OCI-LY7 (cell line): ENCODE measurements around the gene SDE2. TPM values are rescaled to one million over a fixed set of nuclear protein-coding genes. Genes with fewer than 3 reads are reported as not detected.
"Not testable (repeated sequence)": the region's sequence is repeated elsewhere in the genome, so short reads cannot be mapped to it uniquely, and the experiment has no call there.

Experiments
- BruUV-seq: library from RNA; stranded (reverse); fragments of 400-500 nt; replicated peaks from 2 replicates; lab custom pipeline; 2021; lab: Mats Ljungman, UMichigan
- CTCF ChIA-PET: fragments of 300-600 bp; sonication (Branson Sonifier 250); formaldehyde crosslinking; loops from one replicate; lab custom pipeline; 2022; ENCODE audit warnings: antibody characterized with exemption; ENCODE audit not compliant: unreplicated experiment; lab: Charles Lee
- POLR2A ChIA-PET: fragments of 300-600 bp; sonication (Branson Sonifier 250); formaldehyde crosslinking; loops from one replicate; lab custom pipeline; 2022; ENCODE audit warnings: antibody characterized with exemption; lab: Charles Lee
- DNase-seq: peaks from one replicate; pipeline ENCODE4 v3.0.0-alpha.2; 2015; ENCODE audit warnings: low spot score
- H2AFZ ChIP-seq: fragments of 200-600 bp; sonication (generic), shearing (Covaris generic); 2 replicates; pipeline ENCODE4 v1.6.1; 2014; ENCODE audit warnings: mild to moderate bottlenecking, antibody characterized with exemption, low read length, moderate library complexity
- H3K27ac ChIP-seq: fragments of 200-600 bp; sonication (generic); 2 replicates; pipeline ENCODE4 v1.5.1; 2014; ENCODE audit warnings: mixed run types, low read depth, mild to moderate bottlenecking, moderate library complexity, low read length, inconsistent platforms; ENCODE audit not compliant: poor library complexity, severe bottlenecking
- H3K36me3 ChIP-seq: fragments of 200-600 bp; sonication (generic); 2 replicates; pipeline ENCODE4 v1.6.1; 2014; ENCODE audit warnings: mild to moderate bottlenecking, antibody characterized with exemption, low read length, moderate library complexity, mixed read lengths; ENCODE audit not compliant: insufficient read depth
- H3K4me1 ChIP-seq: fragments of 200-600 bp; sonication (generic); 2 replicates; pipeline ENCODE4 v1.5.1; 2014; ENCODE audit warnings: mild to moderate bottlenecking, low read length; ENCODE audit not compliant: insufficient read depth, poor library complexity, severe bottlenecking
- H3K4me2 ChIP-seq: fragments of 200-600 bp; sonication (generic); 2 replicates; pipeline ENCODE4 v1.6.1; 2014; ENCODE audit warnings: mild to moderate bottlenecking, low read length
- H3K4me3 ChIP-seq: fragments of 200-600 bp; sonication (generic); 2 replicates; pipeline ENCODE4 v1.5.1; 2014; ENCODE audit warnings: mild to moderate bottlenecking, low read depth, low read length; ENCODE audit not compliant: poor library complexity, severe bottlenecking
- H3K79me2 ChIP-seq: fragments of 200-600 bp; sonication (generic); 2 replicates; pipeline ENCODE4 v1.6.1; 2016; ENCODE audit warnings: low read depth, mild to moderate bottlenecking, low read length, moderate library complexity, mixed read lengths; ENCODE audit not compliant: insufficient read depth
- H3K9me2 ChIP-seq: fragments of 200-600 bp; sonication (generic); 2 replicates; pipeline ENCODE4 v1.6.1; 2016; ENCODE audit warnings: mild to moderate bottlenecking, low read length, mixed read lengths; ENCODE audit not compliant: insufficient read depth
- H3K9me3 ChIP-seq: fragments of 200-600 bp; sonication (generic); 2 replicates; pipeline ENCODE4 v1.6.1; 2014; ENCODE audit warnings: mild to moderate bottlenecking, mixed run types, low read length, mixed read lengths
- H4K20me1 ChIP-seq: fragments of 200-600 bp; sonication (generic); 2 replicates; pipeline ENCODE4 v1.6.1; 2014; ENCODE audit warnings: mild to moderate bottlenecking, antibody characterized with exemption, low read length, moderate library complexity, mixed read lengths; ENCODE audit not compliant: insufficient read depth
- CTCF ChIP-seq: fragments of 200-600 bp; sonication (generic); conservative IDR thresholded peaks from 2 replicates; pipeline ENCODE4 v1.5.1; 2014; ENCODE audit warnings: mild to moderate bottlenecking, antibody characterized with exemption, low read length, moderate library complexity, mixed read lengths
- EZH2phosphoT487 ChIP-seq: fragments of 200-600 bp; sonication (generic); IDR thresholded peaks from 2 replicates; pipeline ENCODE4 v1.6.1; 2018; ENCODE audit warnings: low read depth, borderline replicate concordance, mild to moderate bottlenecking, mixed run types, antibody characterized with exemption, low read length, moderate library complexity, mixed read lengths
- intact Hi-C: fragments of 100-400 bp; cut with micrococcal nuclease; formaldehyde crosslinking; loops from one replicate; pipeline ENCODE4 v1.10.0; 2022; ENCODE audit not compliant: unreplicated experiment
- total RNA-seq, 2 experiments: library from RNA; depleted of rRNA in 1 of 2; stranded (reverse); fragments of >200 nt in 1 of 2; shearing (Covaris generic) in 1 of 2; gene quantifications; 2 replicates each; pipeline ENCODE4 v1.2.3, GENCODE V29; 2014 to 2022

Gene SDE2
- total RNA-seq, 2 experiments from 2014 or later: 18.2 to 25.0 TPM

DNA sequence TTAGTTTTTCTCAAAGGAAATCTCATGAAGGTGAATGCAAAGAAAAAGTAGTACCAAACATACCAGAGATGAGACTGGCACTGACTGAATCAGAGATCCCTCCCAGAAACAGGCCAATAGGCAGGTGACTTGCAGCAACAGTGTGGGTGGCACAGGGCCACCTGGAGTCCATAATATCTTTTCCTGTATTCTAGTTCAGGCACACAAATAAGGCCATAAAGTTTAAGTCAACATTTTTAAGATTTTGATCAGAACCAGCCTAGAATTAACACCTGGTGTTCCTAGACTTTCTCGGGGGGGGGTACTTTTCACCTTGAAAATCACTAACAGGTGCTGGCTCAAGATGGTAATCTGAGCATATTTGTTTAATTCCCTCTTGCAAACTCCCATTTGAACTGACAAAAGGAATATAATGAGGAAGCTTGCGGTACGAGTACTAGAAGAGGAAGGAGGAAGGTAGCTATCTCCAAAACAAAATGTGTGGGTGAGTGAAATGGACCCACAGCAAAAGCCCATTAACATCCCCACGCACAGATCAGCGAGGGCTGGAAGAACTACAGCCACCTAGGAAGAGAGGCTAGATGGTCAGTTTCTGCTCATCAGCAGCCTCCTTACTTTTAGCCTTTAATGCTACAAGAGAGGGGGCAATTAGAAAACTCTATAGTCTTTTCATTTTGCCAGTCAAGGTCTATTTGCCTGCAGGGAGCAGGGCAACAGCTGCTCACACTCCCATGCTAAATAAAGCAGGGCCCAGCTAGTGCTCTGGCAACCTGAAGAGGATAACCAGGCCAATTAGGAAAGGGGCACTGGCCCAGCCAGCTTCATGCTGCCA, 18.9 kb downstream of the SDE2 start:
- H2AFZ ChIP-seq: no peak overlapping the region
- intact Hi-C loops: no loop called here
- no peak for TF ChIP-seq EZH2phosphoT487
- no peak for TF ChIP-seq CTCF
- H4K20me1 ChIP-seq: no peaks in the 10 kb centered on the region
- ChIA-PET POLR2A (interaction anchor here (0.8 to 1.3 kb wide), 2 partner anchors 10 to 191 kb away, joined by 4 to 6 read pairs; no protein-coding TSS in a partner anchor), CTCF (interaction anchor here (1.3 kb wide), 1 partner anchor 11 kb away, joined by 3 read pairs; no protein-coding TSS in a partner anchor)
- no TSS peak for BruUV-seq
- H3K9me3 ChIP-seq: peaks cover 20% of the 10 kb centered on the region
- H3K79me2 ChIP-seq: peaks cover 7% of the 10 kb centered on the region; the same call in 1 of the 2 replicates
- H3K4me2 ChIP-seq: no peak overlapping the region
- DNase-seq: no peak
- peaks cover 68% of the 10 kb centered on the region for H3K36me3 ChIP-seq
- H3K27ac ChIP-seq: no peak overlapping the region
- H3K4me1 ChIP-seq: peaks cover 19% of the 10 kb centered on the region
- H3K9me2 ChIP-seq: no peaks in the 10 kb centered on the region
- no peak overlapping the region for H3K4me3 ChIP-seq

- H3K79me2 ChIP-seq: no peaks in the 10 kb centered on the region
- peaks cover 60% of the 10 kb centered on the region for H3K36me3 ChIP-seq
- H3K4me1 ChIP-seq: peaks cover 19% of the 10 kb centered on the region
- DNase-seq: no peak
- BruUV-seq: no TSS peak
- intact Hi-C loops: loop anchor here (5.0 kb wide), 2 partner anchors 57 to 322 kb away; partner anchors contain the start of gene PYCR2
- H3K27ac ChIP-seq: no peak overlapping the region
- POLR2A ChIA-PET: interaction anchor here (0.5 to 1.0 kb wide), 5 partner anchors 12 to 410 kb away, joined by 3 to 5 read pairs (median 3); no protein-coding TSS in a partner anchor
- no peak overlapping the region for H3K4me3 ChIP-seq
- H2AFZ ChIP-seq: no peak overlapping the region
- CTCF ChIA-PET: no interaction called here
- no peak overlapping the region for H3K4me2 ChIP-seq
- TF ChIP-seq EZH2phosphoT487: no peak
- H4K20me1 ChIP-seq: no peaks in the 10 kb centered on the region
- peaks cover 20% of the 10 kb centered on the region for H3K9me3 ChIP-seq
- H3K9me2 ChIP-seq: no peaks in the 10 kb centered on the region
These were observed 19.7 kb downstream of the SDE2 start for GRCh38 chr1:225979421-225979820.

DNA sequence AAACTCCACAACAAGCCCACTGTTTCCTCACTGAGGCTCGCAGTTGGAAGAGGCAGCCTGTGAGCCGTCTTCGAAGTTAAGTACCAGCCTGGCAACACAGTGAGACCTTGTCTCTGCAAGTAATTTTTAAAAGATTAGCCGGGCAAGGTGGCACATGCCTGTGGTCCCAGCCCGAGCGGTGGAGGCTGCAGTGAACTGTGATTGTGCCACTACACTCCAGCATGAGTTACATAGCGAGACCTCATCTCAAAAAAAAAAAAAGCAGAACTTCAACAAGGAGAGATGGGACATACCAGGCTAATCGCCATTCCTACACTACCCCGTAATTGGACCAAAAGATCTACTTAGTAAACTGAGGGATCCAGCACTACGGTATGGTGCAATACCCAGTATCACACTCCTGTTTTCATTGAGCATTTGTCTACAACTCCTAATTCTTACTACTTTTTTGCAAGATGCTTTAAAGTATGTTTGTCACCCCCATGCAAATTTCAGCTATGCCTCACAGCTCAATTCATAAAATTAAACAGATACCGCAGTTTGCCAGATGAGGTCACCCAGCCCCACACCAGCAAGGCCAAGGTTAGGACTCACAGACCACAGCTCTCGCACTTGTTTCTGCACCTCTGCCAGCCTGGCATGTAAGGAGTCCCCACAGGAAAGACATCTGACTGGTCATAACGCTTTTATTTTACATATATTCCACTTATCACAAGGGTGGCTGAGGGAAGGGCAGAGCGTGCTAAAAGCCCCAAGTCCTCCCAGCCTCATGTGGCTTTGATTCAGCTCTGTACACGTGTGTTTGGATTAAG, 21.0 kb downstream of the SDE2 start:
- Histone ChIP-seq H3K9me3 (peaks cover 16% of the 10 kb centered on the region), H3K27ac (peak overlapping the region; percentile 24), H3K4me3 (no peak overlapping the region), H3K9me2 (no peaks in the 10 kb centered on the region), H3K4me1 (peaks cover 19% of the 10 kb centered on the region), H3K4me2 (peak overlapping the region; percentile 42; the same call in 1 of the 2 replicates), H3K36me3 (peaks cover 47% of the 10 kb centered on the region), H4K20me1 (no peaks in the 10 kb centered on the region), H3K79me2 (no peaks in the 10 kb centered on the region), H2AFZ (no peak overlapping the region)
- POLR2A ChIA-PET: interaction anchor here (0.6 to 1.2 kb wide), 7 partner anchors 10 to 627 kb away, joined by 3 to 9 read pairs (median 4); no protein-coding TSS in a partner anchor
- TF ChIP-seq CTCF (peak; percentile 52; the same call in 1 of the 2 replicates), EZH2phosphoT487 (no peak)
- BruUV-seq: no TSS peak
- CTCF ChIA-PET: no interaction called here
- intact Hi-C loops: loop anchor here (2.0 to 5.0 kb wide), 6 partner anchors 56 to 659 kb away; partner anchors contain the start of gene PYCR2
- peak; percentile 63 for DNase-seq

DNA sequence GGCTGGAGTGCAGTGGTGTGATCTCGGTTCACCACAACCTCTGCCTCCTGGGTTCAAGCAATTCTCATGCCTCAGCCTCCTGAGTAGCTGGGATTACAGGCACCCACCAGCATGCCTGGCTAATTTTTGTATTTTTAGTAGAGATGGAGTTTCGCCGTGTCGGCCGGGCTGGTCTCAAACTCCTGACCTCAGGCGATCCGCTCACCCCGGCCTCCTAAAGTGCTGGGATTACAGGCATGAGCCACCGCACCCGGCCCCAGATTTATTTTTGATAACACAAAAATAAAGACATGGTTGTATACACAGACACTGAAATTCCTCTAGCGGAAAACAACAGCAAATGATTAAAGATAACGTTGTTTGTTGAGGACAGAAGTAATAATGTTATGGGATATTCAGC, 24.0 kb downstream of the SDE2 start:
- not testable (repeated sequence) for H3K9me3 ChIP-seq, DNase-seq, H3K79me2 ChIP-seq, H4K20me1 ChIP-seq, H3K4me2 ChIP-seq, H3K27ac ChIP-seq, H3K4me3 ChIP-seq, BruUV-seq, H3K9me2 ChIP-seq, H2AFZ ChIP-seq
- Histone ChIP-seq H3K4me1 (peaks cover 19% of the 10 kb centered on the region), H3K36me3 (peaks cover 18% of the 10 kb centered on the region)
- CTCF ChIA-PET: interaction anchor here (1.0 kb wide), 1 partner anchor 51 kb away, joined by 3 read pairs; the partner anchor contains the start of gene PYCR2
- POLR2A ChIA-PET: interaction anchor here (0.5 to 1.2 kb wide), 7 partner anchors 19 to 507 kb away, joined by 3 to 5 read pairs (median 3); no protein-coding TSS in a partner anchor
- intact Hi-C loops: loop anchor here (5.0 kb wide), 2 partner anchors 53 to 318 kb away; partner anchors contain the start of gene PYCR2
